ENCODE measurements around the gene TMEM51.

DNA sequence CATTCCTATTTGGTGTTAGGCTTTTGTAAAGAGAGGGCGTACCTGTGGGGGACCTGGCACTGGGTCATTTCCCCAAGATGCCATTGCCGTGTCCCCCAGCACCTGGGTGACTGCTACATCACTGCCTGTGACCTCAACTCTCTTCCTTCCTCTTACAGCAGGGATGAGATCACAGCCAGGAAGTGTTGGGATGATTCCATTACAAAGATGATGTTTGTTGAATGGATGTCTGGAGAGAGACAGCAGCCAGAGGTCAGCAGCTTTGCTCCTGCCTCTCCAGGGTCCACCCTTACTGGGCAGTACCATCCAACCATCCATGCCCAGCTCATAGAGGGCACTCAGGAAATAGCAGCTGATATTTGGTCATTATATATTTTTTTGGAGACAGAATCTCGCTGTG lies 35.1 kb downstream of the TMEM51 start:
- TF ChIP-seq, protein P1, sequence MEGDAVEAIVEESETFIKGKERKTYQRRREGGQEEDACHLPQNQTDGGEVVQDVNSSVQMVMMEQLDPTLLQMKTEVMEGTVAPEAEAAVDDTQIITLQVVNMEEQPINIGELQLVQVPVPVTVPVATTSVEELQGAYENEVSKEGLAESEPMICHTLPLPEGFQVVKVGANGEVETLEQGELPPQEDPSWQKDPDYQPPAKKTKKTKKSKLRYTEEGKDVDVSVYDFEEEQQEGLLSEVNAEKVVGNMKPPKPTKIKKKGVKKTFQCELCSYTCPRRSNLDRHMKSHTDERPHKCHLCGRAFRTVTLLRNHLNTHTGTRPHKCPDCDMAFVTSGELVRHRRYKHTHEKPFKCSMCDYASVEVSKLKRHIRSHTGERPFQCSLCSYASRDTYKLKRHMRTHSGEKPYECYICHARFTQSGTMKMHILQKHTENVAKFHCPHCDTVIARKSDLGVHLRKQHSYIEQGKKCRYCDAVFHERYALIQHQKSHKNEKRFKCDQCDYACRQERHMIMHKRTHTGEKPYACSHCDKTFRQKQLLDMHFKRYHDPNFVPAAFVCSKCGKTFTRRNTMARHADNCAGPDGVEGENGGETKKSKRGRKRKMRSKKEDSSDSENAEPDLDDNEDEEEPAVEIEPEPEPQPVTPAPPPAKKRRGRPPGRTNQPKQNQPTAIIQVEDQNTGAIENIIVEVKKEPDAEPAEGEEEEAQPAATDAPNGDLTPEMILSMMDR (IDR thresholded peaks at IDR 0.05) = no peak
- TF ChIP-seq EP300 (IDR thresholded peaks at IDR 0.05) (no peak), POLR2A (IDR thresholded peaks at IDR 0.05) (no peak)

Measured in tibial nerve (tissue), 4 donors.